ENCODE measurements around the gene ODAD3. TPM values are rescaled to one million over a fixed set of nuclear protein-coding genes. Genes with fewer than 3 reads are reported as not detected.

ODAD3 gene
- total RNA-seq, 1 donor from 2014 or later: 4.3 TPM

GRCh38 chr19:11370744-11371143, 64.2 kb downstream of the ODAD3 start:
- DNase-seq (no peak), ATAC-seq (no peak)
- no peak for TF ChIP-seq CTCF (IDR thresholded peaks at IDR 0.05)
- Histone ChIP-seq H3K4me3 (no peak overlapping the region), H3K36me3 (peaks cover 13% of the 10 kb centered on the region), H3K4me1 (peaks cover 13% of the 10 kb centered on the region), H3K27me3 (ENCODE audit: low read depth) (no peaks in the 10 kb centered on the region), H3K27ac (no peak overlapping the region), H3K9me3 (no peaks in the 10 kb centered on the region)
- intact Hi-C loops (cut with DNase I): no loop called here

Other genes starting within 250 kb of the ODAD3 start
- 191 TPM for gene KANK2, start 237.6 kb downstream of the ODAD3 start, total RNA-seq
- not detected for gene ANGPTL8, start 195.5 kb downstream of the ODAD3 start, total RNA-seq
- 106 TPM for gene DOCK6, start 172.6 kb downstream of the ODAD3 start, total RNA-seq
- gene TSPAN16, start 139.0 kb downstream of the ODAD3 start, total RNA-seq: not detected
- gene RAB3D, start 95.5 kb downstream of the ODAD3 start, total RNA-seq: 53.6 TPM
- gene TMEM205, start 88.9 kb downstream of the ODAD3 start, total RNA-seq: 65.7 TPM
- 37.3 TPM for gene CCDC159, start 88.6 kb downstream of the ODAD3 start, total RNA-seq
- 21.3 TPM for gene PLPPR2, start 79.7 kb downstream of the ODAD3 start, total RNA-seq
- gene SWSAP1, start 60.5 kb downstream of the ODAD3 start, total RNA-seq: 3.6 TPM
- gene EPOR, start 50.8 kb downstream of the ODAD3 start, total RNA-seq: 16.4 TPM
- 55.8 TPM for gene RGL3, start 15.8 kb downstream of the ODAD3 start, total RNA-seq
- gene PRKCSH, start 514 bp upstream of the ODAD3 start, total RNA-seq: 285 TPM
- gene ELAVL3, start 45.9 kb upstream of the ODAD3 start, total RNA-seq: not detected
- gene ZNF653, start 70.7 kb upstream of the ODAD3 start, total RNA-seq: 9.2 TPM
- gene ECSIT, start 94.0 kb upstream of the ODAD3 start, total RNA-seq: 38.7 TPM
- 16.4 TPM for gene CNN1, start 103.7 kb upstream of the ODAD3 start, total RNA-seq
- gene ELOF1, start 124.1 kb upstream of the ODAD3 start, total RNA-seq: 44.3 TPM
- gene ACP5, start 142.5 kb upstream of the ODAD3 start, total RNA-seq: 650 TPM
- 9.4 TPM for gene ZNF627, start 162.4 kb upstream of the ODAD3 start, total RNA-seq

Data from lower lobe of right lung (tissue), 2 donors.